HG03469 (cell line): ENCODE measurements around the gene SCN4B.

Source experiments
- ATAC-seq: cut with Tn5 transposase; IDR thresholded peaks from one replicate; pipeline ENCODE4 v1.9.1; 2021; ENCODE audit warnings: mild to moderate bottlenecking, moderate library complexity, moderate number of reproducible peaks; ENCODE audit not compliant: unreplicated experiment

SCN4B gene

GRCh38 chr11:118175031-118175992 lies 22.7 kb upstream of the SCN4B start:
- no peak for ATAC-seq

GRCh38 chr11:118174006-118174567 lies 21.5 kb upstream of the SCN4B start:
- ATAC-seq, result no peak

GRCh38 chr11:118172356-118172755 lies 19.7 kb upstream of the SCN4B start:
- ATAC-seq, result no peak

- no peak for ATAC-seq
Observed at GRCh38 chr11:118171269-118172062, 18.8 kb upstream of the SCN4B start.

- ATAC-seq, result no peak
Observed at GRCh38 chr11:118170882-118171268, 18.3 kb upstream of the SCN4B start.

- ATAC-seq, result no peak
Observed at GRCh38 chr11:118170231-118170630, 17.6 kb upstream of the SCN4B start.

GRCh38 chr11:118169300-118170140 lies 16.9 kb upstream of the SCN4B start:
- ATAC-seq, result no peak

- no peak for ATAC-seq
Observed at GRCh38 chr11:118168751-118169150, 16.1 kb upstream of the SCN4B start.

- no peak for ATAC-seq
Observed at GRCh38 chr11:118168316-118168715, 15.7 kb upstream of the SCN4B start.

- no peak for ATAC-seq
Observed at GRCh38 chr11:118167906-118168305, 15.3 kb upstream of the SCN4B start.

- ATAC-seq, result no peak
Observed at GRCh38 chr11:118167253-118167652, 14.6 kb upstream of the SCN4B start.

- no peak for ATAC-seq
Observed at GRCh38 chr11:118166641-118167040, 14.0 kb upstream of the SCN4B start.

- ATAC-seq, result no peak
Observed at GRCh38 chr11:118164885-118165284, 12.3 kb upstream of the SCN4B start.

- ATAC-seq, result no peak
Observed at GRCh38 chr11:118163494-118163893, 10.9 kb upstream of the SCN4B start.

- no peak for ATAC-seq
Observed at GRCh38 chr11:118162846-118163245, 10.2 kb upstream of the SCN4B start.

- no peak for ATAC-seq
Observed at GRCh38 chr11:118161786-118162185, 9.2 kb upstream of the SCN4B start.

- no peak for ATAC-seq
Observed at GRCh38 chr11:118157186-118157895, 4.7 kb upstream of the SCN4B start.

- ATAC-seq, result no peak
Observed at GRCh38 chr11:118156531-118157185, 4.0 kb upstream of the SCN4B start.

GRCh38 chr11:118155776-118156530 lies 3.3 kb upstream of the SCN4B start:
- no peak for ATAC-seq
